ENCODE data around the gene COA7.
A peak's percentile ranks its signal among the peaks of the same experiment; 100 is the strongest.
"Not testable (repeated sequence)": the region's sequence is repeated elsewhere in the genome, so short reads cannot be mapped to it uniquely, and the experiment has no call there.

COA7 gene

DNA sequence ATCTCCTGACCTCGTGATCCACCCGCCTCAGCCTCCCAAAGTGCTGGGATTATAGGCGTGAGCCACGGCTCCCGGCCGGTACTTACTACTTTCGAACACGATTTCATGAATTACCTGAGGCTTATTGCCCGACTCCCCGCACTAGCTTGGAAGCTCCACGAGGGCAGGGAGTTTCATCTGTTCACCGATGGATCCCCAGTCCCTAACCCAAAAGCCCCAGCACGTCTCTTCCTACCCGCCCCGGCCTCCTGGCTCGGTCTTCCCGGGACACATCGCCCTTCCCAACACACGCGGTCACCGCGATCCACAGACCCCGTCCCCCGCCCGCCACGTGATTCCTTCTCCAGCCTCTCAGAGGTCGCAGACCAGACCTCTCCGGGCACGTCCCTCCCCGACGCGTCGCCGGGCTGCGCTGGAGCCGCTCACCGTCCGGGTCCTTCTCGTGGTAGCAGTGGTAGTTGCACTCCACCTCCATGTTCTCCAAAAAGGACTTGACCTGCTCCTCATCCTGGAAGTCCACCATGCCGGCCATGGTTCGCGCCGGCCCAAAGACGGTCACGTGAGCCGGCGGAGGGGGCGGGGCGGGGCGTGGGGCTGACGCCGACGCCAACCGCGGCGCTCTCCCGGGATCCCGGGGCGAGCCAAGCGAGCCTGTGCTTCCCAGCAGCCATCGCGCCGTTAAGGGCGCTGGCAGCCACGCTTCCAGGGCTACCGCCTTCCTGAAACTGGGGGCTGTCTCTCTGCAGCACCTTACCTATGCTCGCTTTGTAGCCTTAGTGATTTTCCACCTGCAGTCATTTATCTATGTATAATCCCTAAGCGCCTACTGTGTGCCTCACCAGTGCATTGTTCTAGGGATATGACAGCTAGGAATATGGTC is at the start of gene COA7:
TSS of gene COA7 (minus strand) at position 553 of the 880 bp plus-strand sequence. CDS start at position 532, 21 bp downstream.
- peak; percentile 93 for DNase-seq

- DNase-seq: no peak
Observed at GRCh38 chr1:52747450-52747849, 49.3 kb upstream of the COA7 start.

- no peak for DNase-seq
Observed at GRCh38 chr1:52746189-52746588, 48.0 kb upstream of the COA7 start.

- no peak for DNase-seq
Observed at GRCh38 chr1:52741259-52741658, 43.1 kb upstream of the COA7 start.

- DNase-seq: no peak
Observed at GRCh38 chr1:52739699-52740467, 41.7 kb upstream of the COA7 start.

GRCh38 chr1:52738893-52739292 is 40.7 kb upstream of the COA7 start:
- DNase-seq: no peak

GRCh38 chr1:52738148-52738547 is 40.0 kb upstream of the COA7 start:
- DNase-seq: no peak

DNA sequence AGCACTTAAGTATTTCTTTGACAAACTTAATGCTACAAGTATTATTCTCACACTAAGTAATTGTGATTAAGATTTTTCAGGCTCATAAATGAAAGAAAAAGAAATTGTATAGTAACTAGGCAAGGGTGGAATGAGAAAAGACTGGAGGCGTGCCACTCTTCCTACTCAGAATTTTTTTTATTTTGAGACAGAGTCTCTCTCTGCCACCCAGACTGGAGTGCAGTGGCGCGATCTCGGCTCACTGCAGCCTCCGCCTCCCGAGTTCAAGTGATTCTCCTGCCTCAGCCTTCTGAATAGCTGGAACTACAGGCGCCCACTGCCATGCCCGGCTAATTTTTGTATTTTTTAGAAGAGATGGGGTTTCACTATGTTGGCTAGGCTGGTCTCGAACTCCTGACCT is 37.2 kb upstream of the COA7 start:
- not testable (repeated sequence) for DNase-seq

DNA sequence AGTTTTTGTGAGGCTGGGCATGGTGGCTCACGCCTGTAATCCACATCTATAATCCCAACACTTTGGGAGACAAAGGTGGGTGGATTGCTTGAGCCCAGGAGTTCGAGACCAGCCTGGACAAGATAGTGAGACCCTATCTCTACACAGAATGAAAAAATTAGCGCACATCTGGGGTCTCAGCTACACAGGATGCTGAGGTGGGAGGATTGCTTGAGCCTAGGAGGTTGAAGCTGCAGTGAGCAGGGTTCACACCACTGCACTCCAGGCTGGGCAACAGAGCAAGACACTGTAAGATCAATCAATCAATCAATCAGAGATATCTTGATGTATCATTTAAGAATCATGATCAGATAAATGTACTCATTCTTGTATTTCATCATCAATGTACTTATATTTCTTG is 35.2 kb upstream of the COA7 start:
- DNase-seq: no peak

- DNase-seq: no peak
Observed at GRCh38 chr1:52727956-52728656, 30.0 kb upstream of the COA7 start.

GRCh38 chr1:52727114-52727586 is 29.0 kb upstream of the COA7 start:
- peak; percentile 44 for DNase-seq

GRCh38 chr1:52726265-52727113 is 28.3 kb upstream of the COA7 start, which contains the start of gene ZYG11B:
Gene ZYG11B (plus strand): TSS chr1:52726453. CDS start chr1:52726654, 201 bp downstream.
- peak; percentile 91 for DNase-seq

GRCh38 chr1:52725903-52726264 is 27.7 kb upstream of the COA7 start:
- DNase-seq: no peak

DNA sequence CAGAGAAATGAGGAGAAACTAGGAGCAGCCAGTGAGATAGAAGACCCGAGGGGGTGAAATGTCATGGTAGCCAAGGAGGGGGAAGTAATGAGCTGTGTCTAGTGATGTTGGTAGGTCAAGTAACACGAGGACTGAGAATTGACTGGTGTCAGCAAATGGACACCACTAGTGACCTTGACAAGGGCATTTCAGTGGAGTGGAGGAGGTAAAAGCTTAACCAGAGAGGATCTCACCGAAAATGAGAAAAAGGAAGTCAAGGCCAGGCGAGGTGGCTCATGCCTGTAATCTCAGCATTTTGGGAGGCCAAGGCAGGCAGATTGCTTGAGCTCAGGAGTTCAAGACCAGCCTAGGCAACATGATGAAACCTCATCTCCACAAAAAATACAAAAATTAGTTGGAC is 25.1 kb upstream of the COA7 start:
- no peak for DNase-seq

GRCh38 chr1:52715296-52715695 is 17.1 kb upstream of the COA7 start:
- DNase-seq: not testable (repeated sequence)

GRCh38 chr1:52713590-52713989 is 15.4 kb upstream of the COA7 start:
- DNase-seq: no peak

GRCh38 chr1:52709016-52709415 is 10.9 kb upstream of the COA7 start:
- peak; percentile 54 for DNase-seq

- no peak for DNase-seq
Observed at GRCh38 chr1:52707927-52708655, 9.9 kb upstream of the COA7 start.

- no peak for DNase-seq
Observed at GRCh38 chr1:52706941-52707926, 9.1 kb upstream of the COA7 start.

- DNase-seq: no peak
Observed at GRCh38 chr1:52706136-52706670, 8.1 kb upstream of the COA7 start.
